H1 (cell line): ENCODE data around the gene CDC42EP4. TPM values are rescaled to one million over a fixed set of nuclear protein-coding genes. Genes with fewer than 3 reads are reported as not detected.

Experiments used
- CTCF ChIA-PET: fragments of 300-600 bp; sonication (Branson Sonifier 250); formaldehyde crosslinking; loops from one replicate; lab custom pipeline; 2021; ENCODE audit not compliant: partially characterized antibody; lab: Charles Lee
- POLR2A ChIA-PET: fragments of 300-600 bp; sonication (Branson Sonifier 250); formaldehyde crosslinking; loops from one replicate; lab custom pipeline; 2021; ENCODE audit warnings: inconsistent platforms; ENCODE audit not compliant: partially characterized antibody; lab: Charles Lee
- DNase-seq, 2 experiments: peaks; one replicate each; pipeline versions ENCODE4 v3.0.0 to v3.0.0-alpha.2; 2010 to 2022; ENCODE audit warnings: low spot score in 2 of 2, low read depth in 1 of 2, mixed read lengths in 1 of 2
- FAIRE-seq: peaks from 2 replicates; lab custom pipeline; 2011; peaks lifted over from hg19 to GRCh38; lab: Jason Lieb, UNC
- H2AFZ ChIP-seq: 2 replicates; pipeline ENCODE4 v1.8.1; 2012; ENCODE audit warnings: low read length, inconsistent platforms
- H2AK5ac ChIP-seq: 2 replicates; pipeline ENCODE4 v1.6.1; 2013; ENCODE audit warnings: low read depth, low read length
- H2BK120ac ChIP-seq: replicated peaks from 2 replicates; pipeline ENCODE3; 2013; ENCODE audit warnings: low read depth, low read length, inconsistent platforms
- H2BK12ac ChIP-seq: 2 replicates; pipeline ENCODE4 v1.6.1; 2013; ENCODE audit warnings: low read depth, low read length
- H2BK15ac ChIP-seq: 2 replicates; pipeline ENCODE4 v1.6.1; 2013; ENCODE audit warnings: low read length
- H2BK20ac ChIP-seq: 2 replicates; pipeline ENCODE4 v1.6.1; 2013; ENCODE audit warnings: low read length
- H2BK5ac ChIP-seq: 2 replicates; pipeline ENCODE4 v1.6.1; 2013; ENCODE audit warnings: low read depth, low read length
- H3K14ac ChIP-seq: 2 replicates; pipeline ENCODE4 v1.6.1; 2013; ENCODE audit warnings: inconsistent platforms; ENCODE audit not compliant: insufficient read length
- H3K18ac ChIP-seq: 2 replicates; pipeline ENCODE4 v1.6.1; 2013; ENCODE audit warnings: low read length; ENCODE audit errors: extremely low read depth
- H3K23ac ChIP-seq: 2 replicates; pipeline ENCODE4 v1.6.1; 2013; ENCODE audit warnings: inconsistent platforms; ENCODE audit not compliant: insufficient read length
- H3K23me2 ChIP-seq: 2 replicates; pipeline ENCODE4 v1.6.1; 2013; ENCODE audit warnings: low read depth, low read length
- H3K27ac ChIP-seq: 2 replicates; pipeline ENCODE4 v1.6.1; 2011; ENCODE audit warnings: low read depth, low read length, inconsistent platforms
- H3K27me3 ChIP-seq, 4 experiments: replicated peaks in 1 of 4; 1 replicate in 1 of 4; 2 replicates in 3 of 4; pipeline versions ENCODE4 v1.6.1 to v1.8.1; 2011 to 2013; ENCODE audit warnings: low read length in 3 of 4, mild to moderate bottlenecking in 3 of 4, inconsistent platforms in 2 of 4, mixed read lengths in 2 of 4, moderate library complexity in 1 of 4; ENCODE audit not compliant: control insufficient read depth in 3 of 4, insufficient read depth in 3 of 4; ENCODE audit errors: extremely low read depth in 1 of 4
- H3K36me3 ChIP-seq, 4 experiments: 2 replicates each; pipeline versions ENCODE4 v1.6.1 to v1.8.1; 2011 to 2013; ENCODE audit warnings: mild to moderate bottlenecking in 4 of 4, low read length in 3 of 4, moderate library complexity in 2 of 4, control low read depth in 1 of 4, inconsistent platforms in 1 of 4; ENCODE audit not compliant: insufficient read depth in 4 of 4, control insufficient read depth in 2 of 4
- H3K4ac ChIP-seq: replicated peaks from 2 replicates; pipeline ENCODE3; 2013; ENCODE audit warnings: low read length, low read depth, mixed read lengths, inconsistent platforms; ENCODE audit not compliant: insufficient read length
- H3K4me1 ChIP-seq, 4 experiments: replicated peaks in 1 of 4; 1 replicate in 1 of 4; 2 replicates in 3 of 4; pipeline versions ENCODE4 v1.6.1 to v1.8.1; 2011 to 2013; ENCODE audit warnings: low read length in 3 of 4, inconsistent platforms in 2 of 4, mixed read lengths in 1 of 4; ENCODE audit not compliant: insufficient read depth in 4 of 4, control insufficient read depth in 3 of 4
- H3K4me2 ChIP-seq, 2 experiments: 2 replicates each; pipeline versions ENCODE4 v1.6.1 to v1.8.1; 2011 to 2013; ENCODE audit warnings: low read depth in 2 of 2, low read length in 2 of 2, control low read depth in 1 of 2, inconsistent platforms in 1 of 2, mild to moderate bottlenecking in 1 of 2; ENCODE audit not compliant: insufficient read depth in 1 of 2
- H3K4me3 ChIP-seq, 4 experiments: fragments of 200-600, 300-600 bp in 1 of 4; sonication (generic), shearing (Covaris generic), sonication (Bioruptor Twin) in 1 of 4; 2 replicates each; pipeline versions ENCODE4 v1.5.1 to v1.8.1; 2011 to 2016; ENCODE audit warnings: low read length in 4 of 4, low read depth in 3 of 4, control low read depth in 2 of 4, inconsistent platforms in 2 of 4, mild to moderate bottlenecking in 2 of 4, mixed read lengths in 1 of 4, moderate library complexity in 1 of 4; ENCODE audit not compliant: insufficient read depth in 2 of 4; ENCODE audit errors: extremely low read depth in 1 of 4
- H3K56ac ChIP-seq: replicated peaks from 2 replicates; pipeline ENCODE3; 2013; ENCODE audit warnings: low read depth, mild to moderate bottlenecking, mixed read lengths, low read length, inconsistent platforms; ENCODE audit not compliant: insufficient read length
- H3K79me1 ChIP-seq: 2 replicates; pipeline ENCODE4 v1.6.1; 2013; ENCODE audit warnings: low read depth, low read length, control low read depth
- H3K79me2 ChIP-seq, 2 experiments: 2 replicates each; pipeline versions ENCODE4 v1.6.1 to v1.8.1; 2012 to 2013; ENCODE audit warnings: low read length in 2 of 2, mild to moderate bottlenecking in 2 of 2, inconsistent platforms in 1 of 2; ENCODE audit not compliant: insufficient read depth in 2 of 2, control insufficient read depth in 1 of 2
- H3K9ac ChIP-seq, 4 experiments: replicated peaks in 1 of 4; 1 replicate in 1 of 4; 2 replicates in 3 of 4; pipeline versions ENCODE4 v1.6.1 to v1.8.1; 2011 to 2013; ENCODE audit warnings: low read depth in 3 of 4, low read length in 3 of 4, control low read depth in 2 of 4, mild to moderate bottlenecking in 2 of 4, moderate library complexity in 2 of 4, inconsistent platforms in 1 of 4; ENCODE audit errors: extremely low read depth in 1 of 4
- H3K9me3 ChIP-seq, 2 experiments: 2 replicates each; pipeline versions ENCODE4 v1.6.1 to v1.8.1; 2012 to 2013; ENCODE audit warnings: mild to moderate bottlenecking in 2 of 2, moderate library complexity in 2 of 2, control low read depth in 1 of 2, inconsistent platforms in 1 of 2, low read depth in 1 of 2, low read length in 1 of 2, mixed read lengths in 1 of 2; ENCODE audit not compliant: insufficient read depth in 2 of 2
- H4K20me1 ChIP-seq, 2 experiments: replicated peaks in 1 of 2; 2 replicates each; pipeline versions ENCODE3 to v1.8.1; 2011 to 2013; ENCODE audit warnings: inconsistent platforms in 2 of 2, low read length in 2 of 2, mild to moderate bottlenecking in 1 of 2; ENCODE audit not compliant: insufficient read depth in 2 of 2, control insufficient read depth in 1 of 2
- H4K5ac ChIP-seq: 2 replicates; pipeline ENCODE4 v1.6.1; 2013; ENCODE audit warnings: low read length, low read depth, mixed read lengths, inconsistent platforms; ENCODE audit not compliant: insufficient read length
- H4K8ac ChIP-seq: 2 replicates; pipeline ENCODE4 v1.8.0; 2013; ENCODE audit warnings: mild to moderate bottlenecking, moderate library complexity, low read length, inconsistent platforms; ENCODE audit not compliant: insufficient read depth; ENCODE audit errors: extremely low read depth
- H4K91ac ChIP-seq: replicated peaks from 2 replicates; pipeline ENCODE3; 2013; ENCODE audit warnings: low read length, mixed read lengths, inconsistent platforms; ENCODE audit not compliant: insufficient read length
- CBX8 ChIP-seq: fragments of 300-800, 300-1000 bp; sonication (generic); IDR thresholded peaks from 2 replicates; pipeline ENCODE4 v1.7.1; 2016; ENCODE audit warnings: low read depth, low read length, borderline replicate concordance
- CHD1 ChIP-seq: IDR thresholded peaks from 2 replicates; pipeline ENCODE4 v1.6.1; 2012; ENCODE audit warnings: low read depth, low read length, improper control_type of control experiment
- EP300 ChIP-seq, 2 experiments: IDR thresholded peaks; 1 replicate in 1 of 2; 2 replicates in 1 of 2; pipeline ENCODE4 v1.6.1; 2011 to 2012; ENCODE audit warnings: low read depth in 2 of 2, low read length in 2 of 2, mild to moderate bottlenecking in 2 of 2, borderline replicate concordance in 1 of 2, inconsistent platforms in 1 of 2, moderate library complexity in 1 of 2
- HDAC2 ChIP-seq, 2 experiments: fragments of 300-600 bp in 1 of 2; sonication (generic) in 1 of 2; IDR thresholded peaks; 2 replicates each; pipeline ENCODE4 v1.6.1; 2011 to 2012; ENCODE audit warnings: low read depth in 2 of 2, low read length in 2 of 2, mild to moderate bottlenecking in 2 of 2, moderate library complexity in 2 of 2, borderline replicate concordance in 1 of 2, inconsistent platforms in 1 of 2
- PHF8 ChIP-seq: fragments of 200-600 bp; sonication (generic); conservative IDR thresholded peaks from 2 replicates; pipeline ENCODE4 v1.7.1; 2012; ENCODE audit warnings: low read depth, mild to moderate bottlenecking, inconsistent platforms, low read length, moderate library complexity
- POU5F1 ChIP-seq: IDR thresholded peaks from 2 replicates; pipeline ENCODE4 v1.6.1; 2011; ENCODE audit warnings: low read depth, mild to moderate bottlenecking, low read length, moderate library complexity
- RBBP5 ChIP-seq: IDR thresholded peaks from 2 replicates; pipeline ENCODE4 v1.7.1; 2012; ENCODE audit warnings: low read depth, mild to moderate bottlenecking, inconsistent platforms, low read length, moderate library complexity, borderline replicate concordance
- TBP ChIP-seq: IDR thresholded peaks from 2 replicates; pipeline ENCODE4 v1.6.1; 2011; ENCODE audit warnings: low read depth, low read length, improper control_type of control experiment
- YY1 ChIP-seq: IDR thresholded peaks from 2 replicates; pipeline ENCODE4 v1.6.1; 2011; ENCODE audit warnings: low read depth, mild to moderate bottlenecking, low read length
- WGBS, 2 experiments: shearing (Covaris generic) in 1 of 2; methylation state at CpG; one replicate each; pipeline versions ENCODE4 v1.1.6 to v1.1.7; 2013 to 2015; ENCODE audit warnings: low lambda C conversion rate in 2 of 2, mixed read lengths in 2 of 2, inconsistent platforms in 1 of 2, low coverage in 1 of 2, missing lambda C conversion rate in 1 of 2; ENCODE audit not compliant: insufficient replicate concordance in 2 of 2, insufficient coverage in 1 of 2, insufficient read length in 1 of 2; ENCODE audit errors: extremely low coverage in 1 of 2, missing lambda C conversion rate in 1 of 2; 5-methylcytosine and 5-hydroxymethylcytosine counted together
- polyA plus RNA-seq, 7 experiments: library from polyadenylated mRNA; depleted of rRNA in 3 of 7; stranded (reverse) in 5 of 7; unstranded in 2 of 7; fragments of >200 nt in 5 of 7; fragments of 200-250 nt in 2 of 7; gene quantifications; 1 replicate in 5 of 7; 2 replicates in 1 of 7; 4 replicates in 1 of 7; pipeline versions ENCODE4 v1.2.1 to v1.2.3, GENCODE V29; 2011 to 2013; ENCODE audit warnings: missing spikeins in 2 of 7, mixed read lengths in 2 of 7
- total RNA-seq: library from RNA; stranded (reverse); fragmentation: NEBNext Ultra II Directional; extraction: Animal tissue kit (Norgen Biotek cat#: 25700); gene quantifications from 2 replicates; pipeline ENCODE4 v1.2.1, GENCODE V29; 2021
- TF ChIP-seq, protein P1 (sequence below): IDR thresholded peaks from 2 replicates; pipeline ENCODE4 v1.6.1; 2011; ENCODE audit warnings: low read depth, mild to moderate bottlenecking, low read length; ENCODE audit not compliant: insufficient read depth
- TF ChIP-seq, protein P2 (sequence below): IDR thresholded peaks from 2 replicates; pipeline ENCODE4 v1.6.1; 2012; ENCODE audit warnings: inconsistent platforms

The CDC42EP4 gene
- total and polyA plus RNA-seq, 2 of the 8 experiments (the other 6 are each of a cell fraction or from before 2014, with no cell fraction given): 8.8 to 12.6 TPM

DNA sequence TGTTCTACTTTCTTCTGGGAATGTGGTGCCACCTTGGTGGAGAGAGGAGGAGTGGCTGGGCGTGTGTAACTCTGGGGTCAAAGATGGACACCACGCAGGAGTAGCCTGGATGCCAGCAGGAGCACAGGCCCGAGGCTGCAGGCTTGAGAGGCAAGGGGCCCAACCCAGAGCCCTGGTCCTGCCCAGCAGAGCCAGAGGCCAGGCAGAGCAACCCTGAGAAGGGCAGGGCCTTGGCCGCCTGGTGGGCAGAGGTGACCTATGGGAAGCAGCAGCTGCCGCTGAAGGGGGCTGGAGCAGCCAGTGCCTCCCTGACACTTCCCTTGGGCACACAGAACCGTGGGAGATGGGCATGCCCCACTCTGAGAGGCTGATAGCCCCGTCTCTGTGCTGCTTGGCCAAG is 32.1 kb downstream of the CDC42EP4 start:
- Histone ChIP-seq H4K20me1 (no peaks in the 10 kb centered on the region), H3K23ac (no peak overlapping the region), H3K23me2 (no peaks in the 10 kb centered on the region), H3K4me1 (peaks cover 0 to 7% (median 5%) of the 10 kb centered on the region in 4 experiments; a peak in 5 of 7 replicates)
- POLR2A ChIA-PET: interaction anchor here (1.4 kb wide), 1 partner anchor 28 kb away, joined by 3 read pairs; no protein-coding TSS in a partner anchor
- FAIRE-seq: no peak
- TF ChIP-seq CBX8 (no peak), POU5F1 (no peak), PHF8 (no peak), HDAC2 (IDR thresholded peaks at IDR 0.05; ENCODE audit: borderline replicate concordance in 1 of 2, low read depth in 2 of 2, low read length in 2 of 2) (no peak), YY1 (no peak), TBP (no peak), EP300 (IDR thresholded peaks at IDR 0.05; ENCODE audit: borderline replicate concordance in 1 of 2, low read depth in 2 of 2, low read length in 2 of 2) (no peak), CHD1 (no peak), RBBP5 (no peak)
- TF ChIP-seq, protein P1, sequence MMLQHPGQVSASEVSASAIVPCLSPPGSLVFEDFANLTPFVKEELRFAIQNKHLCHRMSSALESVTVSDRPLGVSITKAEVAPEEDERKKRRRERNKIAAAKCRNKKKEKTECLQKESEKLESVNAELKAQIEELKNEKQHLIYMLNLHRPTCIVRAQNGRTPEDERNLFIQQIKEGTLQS: no peak
- TF ChIP-seq, protein P2, sequence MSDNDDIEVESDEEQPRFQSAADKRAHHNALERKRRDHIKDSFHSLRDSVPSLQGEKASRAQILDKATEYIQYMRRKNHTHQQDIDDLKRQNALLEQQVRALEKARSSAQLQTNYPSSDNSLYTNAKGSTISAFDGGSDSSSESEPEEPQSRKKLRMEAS: no peak
- TF ChIP-seq, all 59 proteins: peak for 0
- Histone ChIP-seq H2AFZ (no peak overlapping the region), H3K27ac (no peak overlapping the region), H3K36me3 (no peaks in the 10 kb centered on the region; a peak in 1 of 8 replicates), H3K4ac (no peak overlapping the region), H3K9me3 (no peaks in the 10 kb centered on the region), H3K56ac (no peak overlapping the region), H2BK120ac (no peak overlapping the region), H2BK20ac (no peak overlapping the region), H3K4me3 (no peak overlapping the region), H4K5ac (no peak overlapping the region), H3K14ac (no peak overlapping the region), H2BK5ac (no peak overlapping the region), H4K8ac (no peak overlapping the region; the same call in 1 of the 2 replicates), H2BK15ac (no peak overlapping the region), H2AK5ac (no peak overlapping the region), H3K18ac (no peak overlapping the region), H3K4me2 (no peak overlapping the region), H2BK12ac (no peak overlapping the region), H3K79me1 (no peaks in the 10 kb centered on the region), H3K79me2 (no peaks in the 10 kb centered on the region), H4K91ac (no peak overlapping the region), H3K9ac (no peak overlapping the region), H3K27me3 (no peaks in the 10 kb centered on the region)
- CTCF ChIA-PET: interaction anchor here (0.6 to 5.2 kb wide), 4 partner anchors 10 to 130 kb away, joined by 3 to 28 read pairs (median 13); no protein-coding TSS in a partner anchor
- no peak for DNase-seq
- 85% methylated on average over 6 of the region's 7 CpGs; no CpG with 5 or more reads in 1 of the 2 experiments for WGBS, 2 experiments
